SK-N-SH (cell line): ENCODE data around the gene TBL1XR1.

Experiments
- CTCF ChIP-seq: fragments of 200-600 bp; sonication (generic); IDR thresholded peaks from 2 replicates; pipeline ENCODE4 v1.6.1; 2017; ENCODE audit warnings: antibody characterized with exemption, mild to moderate bottlenecking, moderate library complexity
- EP300 ChIP-seq, 2 experiments: IDR thresholded peaks; 2 replicates each; pipeline versions ENCODE4 v1.4.0 to v1.6.1; 2012; ENCODE audit warnings: borderline replicate concordance in 1 of 2, low read depth in 1 of 2, low read length in 1 of 2
- MXI1 ChIP-seq: IDR thresholded peaks from 2 replicates; pipeline ENCODE4 v1.6.1; 2012; ENCODE audit warnings: mild to moderate bottlenecking, low read depth, low read length, improper control_type of control experiment
- NRF1 ChIP-seq: IDR thresholded peaks from 2 replicates; pipeline ENCODE4 v1.6.1; 2012; ENCODE audit warnings: low read depth, mild to moderate bottlenecking, low read length
- POLR2AphosphoS5 ChIP-seq: IDR thresholded peaks from 2 replicates; pipeline ENCODE4 v1.6.1; 2012; ENCODE audit warnings: low read depth, low read length
- RAD21 ChIP-seq: IDR thresholded peaks from 2 replicates; pipeline ENCODE4 v1.6.1; 2012; ENCODE audit warnings: mild to moderate bottlenecking, low read length
- RCOR1 ChIP-seq: fragments of 150-350 bp; IDR thresholded peaks from 2 replicates; pipeline ENCODE4 v1.6.1; 2017; ENCODE audit warnings: antibody characterized with exemption, low read length
- RFX5 ChIP-seq: IDR thresholded peaks from 2 replicates; pipeline ENCODE4 v1.6.1; 2012; ENCODE audit warnings: mild to moderate bottlenecking, improper control_type of control experiment, low read length

- TF ChIP-seq CTCF = no peak
- TF ChIP-seq POLR2AphosphoS5 = no peak
- no peak for TF ChIP-seq RAD21
- no peak for TF ChIP-seq NRF1
- no peak for TF ChIP-seq RCOR1
- no peak for TF ChIP-seq RFX5
- no peak for TF ChIP-seq EP300 (IDR thresholded peaks at IDR 0.05; ENCODE audit: borderline replicate concordance in 1 of 2, low read depth in 1 of 2, low read length in 1 of 2)
- TF ChIP-seq MXI1 = no peak
These were observed 10.9 kb upstream of the TBL1XR1 start for GRCh38 chr3:177208223-177208622.
